HCT116 (cell line): ENCODE results near the gene VMAC. TPM values are rescaled to one million over a fixed set of nuclear protein-coding genes. Genes with fewer than 3 reads are reported as not detected.

Experiments
- ATF3 ChIP-seq: IDR thresholded peaks from 2 replicates; pipeline ENCODE4 v1.6.1; 2012
- CBX3 ChIP-seq: IDR thresholded peaks from 2 replicates; pipeline ENCODE4 v1.6.1; 2012; ENCODE audit warnings: low read depth
- EGR1 ChIP-seq: IDR thresholded peaks from 2 replicates; pipeline ENCODE4 v1.6.1; 2012; ENCODE audit warnings: low read depth
- ELF1 ChIP-seq: IDR thresholded peaks from 2 replicates; pipeline ENCODE4 v1.6.1; 2012; ENCODE audit warnings: low read depth, borderline replicate concordance
- EZH2 ChIP-seq: fragments of 200-600 bp; sonication (generic); IDR thresholded peaks from 2 replicates; pipeline ENCODE4 v1.6.1; 2017; ENCODE audit warnings: antibody characterized with exemption, mixed run types
- EZH2phosphoT487 ChIP-seq: fragments of 200-600 bp; IDR thresholded peaks from 2 replicates; pipeline ENCODE4 v1.6.1; 2018; ENCODE audit warnings: antibody characterized with exemption, borderline replicate concordance
- FOSL1 ChIP-seq: IDR thresholded peaks from 2 replicates; pipeline ENCODE4 v1.6.1; 2012; ENCODE audit warnings: low read depth
- JUND ChIP-seq: IDR thresholded peaks from 2 replicates; pipeline ENCODE4 v1.6.1; 2012
- MAX ChIP-seq: IDR thresholded peaks from 2 replicates; pipeline ENCODE4 v1.6.1; 2012
- RAD21 ChIP-seq: IDR thresholded peaks from 2 replicates; pipeline ENCODE4 v1.6.1; 2012; ENCODE audit warnings: low read depth, mild to moderate bottlenecking
- REST ChIP-seq: IDR thresholded peaks from 2 replicates; pipeline ENCODE4 v1.6.1; 2012; ENCODE audit warnings: low read depth
- SIN3A ChIP-seq: IDR thresholded peaks from 2 replicates; pipeline ENCODE4 v1.6.1; 2012; ENCODE audit warnings: low read depth
- SP1 ChIP-seq: IDR thresholded peaks from 2 replicates; pipeline ENCODE4 v1.6.1; 2012; ENCODE audit warnings: low read depth
- TCF7L2 ChIP-seq: IDR thresholded peaks from 2 replicates; pipeline ENCODE4 v1.7.0; 2011; ENCODE audit warnings: borderline replicate concordance, inconsistent platforms; ENCODE audit not compliant: insufficient read depth, insufficient read length; ENCODE audit errors: extremely low read depth
- ZFX ChIP-seq: fragments of 450-650 bp; IDR thresholded peaks from 2 replicates; pipeline ENCODE4 v1.6.1; 2017
- ZNF274 ChIP-seq: fragments of 200-500 bp; sonication (Bioruptor generic); IDR thresholded peaks from 2 replicates; pipeline ENCODE4 v1.6.1; 2014; ENCODE audit warnings: mild to moderate bottlenecking, low read depth, low read length, inconsistent platforms
- total RNA-seq: library from RNA; stranded (reverse); gene quantifications from one replicate; pipeline ENCODE4 v1.2.1, GENCODE V29; 2021; ENCODE audit not compliant: unreplicated experiment

The VMAC gene
- total RNA-seq, 1 experiment from 2014 or later = 2.1 TPM

- TF ChIP-seq REST (no peak), SP1 (no peak), EZH2phosphoT487 (no peak), ZFX (no peak), RAD21 (no peak), JUND (no peak), ATF3 (no peak), TCF7L2 (no peak), FOSL1 (no peak), EZH2 (no peak), MAX (no peak), ZNF274 (no peak), ELF1 (no peak), SIN3A (no peak), EGR1 (no peak), CBX3 (no peak)
- TF ChIP-seq, all 23 proteins: peak for 0
Measured at GRCh38 chr19:5933391-5934068, 28.9 kb downstream of the VMAC start (continued).
